Activated CD4-positive, alpha-beta T cell treated with anti-CD3 and anti-CD28 coated beads, Interleukin-2, amount 10 ng/mL, durations not matched to agents 7 days and 5 days (primary cell): ENCODE results near the gene SRGAP2. TPM values are rescaled to one million over a fixed set of nuclear protein-coding genes. Genes with fewer than 3 reads are reported as not detected.
"Not testable (repeated sequence)": the region's sequence is repeated elsewhere in the genome, so short reads cannot be mapped to it uniquely, and the experiment has no call there.

Experiments used
- CTCF ChIA-PET: fragments of 350-600 bp; sonication (Branson Sonifier 250); formaldehyde crosslinking; loops from one replicate; lab custom pipeline; 2021; ENCODE audit warnings: antibody characterized with exemption; lab: Charles Lee
- POLR2A ChIA-PET: fragments of 350-600 bp; sonication (Branson Sonifier 250); formaldehyde crosslinking; loops from one replicate; lab custom pipeline; 2021; ENCODE audit warnings: antibody characterized with exemption; lab: Charles Lee
- DNase-seq: peaks from one replicate; pipeline ENCODE4 v3.0.0-alpha.2; 2020
- H3K27ac Mint-ChIP-seq: one replicate; pipeline ENCODE4 v1.8.0; 2021; ENCODE audit warnings: mild to moderate bottlenecking, moderate library complexity, mixed read lengths
- H3K27me3 Mint-ChIP-seq: one replicate; pipeline ENCODE4 v1.8.0; 2021; ENCODE audit warnings: mixed read lengths
- H3K36me3 Mint-ChIP-seq: one replicate; pipeline ENCODE4 v1.8.0; 2021; ENCODE audit warnings: low read depth, mixed read lengths
- H3K4me1 Mint-ChIP-seq: one replicate; pipeline ENCODE4 v1.8.0; 2021; ENCODE audit warnings: mixed read lengths
- H3K4me3 Mint-ChIP-seq: one replicate; pipeline ENCODE4 v1.8.0; 2021; ENCODE audit warnings: mild to moderate bottlenecking, moderate library complexity, mixed read lengths
- H3K9me3 Mint-ChIP-seq: one replicate; pipeline ENCODE4 v1.8.0; 2021; ENCODE audit warnings: mixed read lengths
- total RNA-seq, 2 experiments: library from RNA; stranded (reverse); gene quantifications; one replicate each; pipeline ENCODE4 v1.2.3, GENCODE V29; 2021

SRGAP2 gene
- total RNA-seq: 10 to 100 TPM; 80.9 to 92.4 TPM

GRCh38 chr1:206203364-206204158, at the start of gene SRGAP2:
Gene SRGAP2, plus strand, starts transcription at chr1:206203541. Its CDS starts 2,430 bp downstream, at chr1:206205971.
- H3K27me3 Mint-ChIP-seq, H3K4me1 Mint-ChIP-seq, POLR2A ChIA-PET, H3K9me3 Mint-ChIP-seq, H3K36me3 Mint-ChIP-seq, CTCF ChIA-PET: not testable (repeated sequence)
- H3K27ac Mint-ChIP-seq: peak within 1 kb of the TSS; percentile 83
- DNase-seq: peak; percentile 56
- peak within 1 kb of the TSS; percentile 79 for H3K4me3 Mint-ChIP-seq

DNA sequence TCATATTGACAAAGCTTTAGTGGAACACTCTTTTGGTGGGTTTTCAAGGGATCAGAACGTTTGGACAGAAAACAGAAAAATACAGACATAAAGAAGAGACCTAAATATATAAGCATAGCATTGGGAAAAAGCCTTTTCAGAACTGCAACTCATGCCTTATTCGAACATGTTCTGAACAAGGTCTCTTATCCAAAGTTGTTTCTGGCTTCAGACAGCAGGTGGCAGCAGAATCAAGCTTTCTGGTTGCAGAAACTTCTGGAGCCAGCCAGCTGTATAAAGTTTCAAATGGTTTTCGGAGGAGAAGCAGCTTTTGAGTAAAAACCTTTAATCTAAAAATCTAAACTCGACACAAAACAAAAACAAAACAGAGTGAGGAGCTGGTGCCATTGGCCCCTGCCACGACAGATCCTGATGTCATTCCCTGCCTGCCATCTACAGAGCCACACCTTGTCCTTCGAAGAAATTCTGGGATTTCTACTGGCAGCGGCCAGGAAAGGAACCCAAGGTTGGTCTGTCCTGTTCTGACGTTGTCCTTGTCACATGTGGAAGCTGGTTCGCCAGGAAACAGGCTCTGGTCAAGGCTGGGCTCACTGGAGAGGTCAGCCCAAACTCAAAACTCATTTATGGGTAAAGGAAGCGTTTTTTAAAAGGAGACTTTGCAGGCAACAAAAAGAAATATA, 35.9 kb upstream of the SRGAP2 start:
- H3K4me1 Mint-ChIP-seq, H3K27me3 Mint-ChIP-seq, CTCF ChIA-PET, H3K36me3 Mint-ChIP-seq, POLR2A ChIA-PET, H3K9me3 Mint-ChIP-seq, H3K27ac Mint-ChIP-seq, DNase-seq, H3K4me3 Mint-ChIP-seq: not testable (repeated sequence)

DNA sequence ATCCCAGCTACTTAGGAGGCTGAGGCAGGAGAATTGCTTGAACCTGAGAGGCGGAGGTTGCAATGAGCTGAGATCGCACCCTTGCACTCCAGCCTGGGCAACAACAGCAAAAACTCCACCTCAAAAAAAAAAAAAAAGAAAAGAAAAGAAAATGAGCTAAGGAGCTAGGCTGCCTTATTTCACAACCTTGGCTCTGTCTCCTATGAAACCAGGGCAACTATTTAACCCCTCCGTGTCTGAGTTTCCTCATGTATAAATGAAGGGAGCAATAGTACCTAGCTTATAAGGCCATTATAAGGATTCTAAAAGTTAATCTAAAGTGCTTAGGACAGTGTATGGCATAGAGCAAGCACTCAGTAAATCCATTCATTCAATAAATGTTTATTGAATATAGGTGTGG, 33.5 kb upstream of the SRGAP2 start:
- H3K9me3 Mint-ChIP-seq, H3K27ac Mint-ChIP-seq, H3K36me3 Mint-ChIP-seq, H3K27me3 Mint-ChIP-seq, DNase-seq, H3K4me3 Mint-ChIP-seq, H3K4me1 Mint-ChIP-seq, POLR2A ChIA-PET, CTCF ChIA-PET: not testable (repeated sequence)

GRCh38 chr1:206173110-206173719, 30.1 kb upstream of the SRGAP2 start:
- H3K4me1 Mint-ChIP-seq, POLR2A ChIA-PET, DNase-seq, H3K27me3 Mint-ChIP-seq, H3K4me3 Mint-ChIP-seq, H3K36me3 Mint-ChIP-seq, CTCF ChIA-PET, H3K27ac Mint-ChIP-seq, H3K9me3 Mint-ChIP-seq: not testable (repeated sequence)

DNA sequence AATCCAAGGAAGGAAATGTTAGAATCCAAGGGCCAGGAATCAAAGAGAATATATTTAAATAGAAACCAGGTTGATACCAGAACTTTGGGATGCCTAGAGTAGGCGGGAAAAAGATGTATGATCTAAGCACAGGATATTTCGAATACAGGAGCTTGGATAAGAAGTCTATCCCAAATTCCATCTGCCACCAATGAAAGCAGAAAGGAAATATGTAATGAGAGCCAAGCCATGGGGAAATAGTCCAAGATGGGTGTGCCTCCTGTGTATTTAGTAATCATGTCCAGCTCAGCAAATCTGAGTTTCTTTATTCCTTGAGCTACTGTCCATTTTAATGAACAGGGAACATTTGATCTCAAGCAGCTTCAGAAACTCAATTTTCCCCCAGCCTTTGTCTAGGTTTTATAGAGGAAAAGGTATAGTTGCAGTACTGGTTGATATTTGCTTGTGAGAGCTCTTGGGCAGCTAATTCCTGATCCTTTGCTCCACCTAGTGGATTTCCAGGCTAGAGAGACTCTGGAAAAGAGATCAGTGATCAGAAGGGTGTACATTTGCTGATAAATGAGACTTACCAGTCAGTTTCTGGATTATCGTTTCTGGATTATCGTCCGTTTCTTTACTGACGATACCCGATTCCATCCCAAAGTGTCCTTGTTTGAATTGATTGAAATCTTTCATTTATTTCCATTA, 29.0 kb upstream of the SRGAP2 start:
- H3K4me1 Mint-ChIP-seq, H3K27me3 Mint-ChIP-seq, H3K9me3 Mint-ChIP-seq, H3K36me3 Mint-ChIP-seq, H3K4me3 Mint-ChIP-seq, DNase-seq, POLR2A ChIA-PET, H3K27ac Mint-ChIP-seq, CTCF ChIA-PET: not testable (repeated sequence)

GRCh38 chr1:206175459-206176113, 27.8 kb upstream of the SRGAP2 start:
- H3K4me1 Mint-ChIP-seq, DNase-seq, POLR2A ChIA-PET, H3K27me3 Mint-ChIP-seq, H3K27ac Mint-ChIP-seq, CTCF ChIA-PET, H3K36me3 Mint-ChIP-seq, H3K4me3 Mint-ChIP-seq, H3K9me3 Mint-ChIP-seq: not testable (repeated sequence)

DNA sequence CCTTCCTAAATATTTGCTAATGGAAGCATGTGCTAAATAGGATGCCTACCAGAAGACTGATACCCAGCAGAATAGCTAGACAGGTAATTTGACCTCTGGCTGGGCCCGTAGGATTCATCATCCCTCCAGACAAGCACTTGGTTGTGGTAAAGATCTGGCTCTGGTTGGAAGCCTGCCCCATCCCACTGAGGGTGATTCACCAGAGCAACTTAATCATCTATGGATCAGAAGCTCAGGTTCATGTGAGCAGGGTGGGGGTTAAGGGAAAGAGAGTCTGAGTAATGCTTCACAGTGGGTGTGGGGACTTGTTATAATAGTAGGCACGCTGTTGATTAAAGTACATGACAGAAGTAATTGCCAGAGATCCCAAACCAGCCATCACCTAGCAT, 27.2 kb upstream of the SRGAP2 start:
- CTCF ChIA-PET: not testable (repeated sequence)

GRCh38 chr1:206178061-206178989, 25.0 kb upstream of the SRGAP2 start:
- H3K9me3 Mint-ChIP-seq, POLR2A ChIA-PET, H3K27me3 Mint-ChIP-seq, CTCF ChIA-PET, H3K4me1 Mint-ChIP-seq, DNase-seq, H3K36me3 Mint-ChIP-seq, H3K4me3 Mint-ChIP-seq, H3K27ac Mint-ChIP-seq: not testable (repeated sequence)

More for the DNA sequence above, 27.2 kb upstream of the SRGAP2 start:
- H3K9me3 Mint-ChIP-seq, H3K27ac Mint-ChIP-seq, DNase-seq, H3K36me3 Mint-ChIP-seq, POLR2A ChIA-PET, H3K4me3 Mint-ChIP-seq, H3K4me1 Mint-ChIP-seq, H3K27me3 Mint-ChIP-seq: not testable (repeated sequence)

GRCh38 chr1:206179666-206180065, 23.7 kb upstream of the SRGAP2 start:
- POLR2A ChIA-PET, CTCF ChIA-PET, DNase-seq, H3K27ac Mint-ChIP-seq, H3K36me3 Mint-ChIP-seq, H3K4me3 Mint-ChIP-seq, H3K4me1 Mint-ChIP-seq, H3K27me3 Mint-ChIP-seq, H3K9me3 Mint-ChIP-seq: not testable (repeated sequence)

GRCh38 chr1:206182368-206183317, 20.7 kb upstream of the SRGAP2 start:
- CTCF ChIA-PET, H3K4me1 Mint-ChIP-seq, H3K9me3 Mint-ChIP-seq, DNase-seq, H3K36me3 Mint-ChIP-seq, POLR2A ChIA-PET, H3K27ac Mint-ChIP-seq, H3K4me3 Mint-ChIP-seq, H3K27me3 Mint-ChIP-seq: not testable (repeated sequence)

- H3K4me1 Mint-ChIP-seq, CTCF ChIA-PET, DNase-seq, H3K9me3 Mint-ChIP-seq, H3K27ac Mint-ChIP-seq, H3K27me3 Mint-ChIP-seq, H3K4me3 Mint-ChIP-seq, H3K36me3 Mint-ChIP-seq, POLR2A ChIA-PET: not testable (repeated sequence)
Measured at GRCh38 chr1:206183788-206184187, 19.6 kb upstream of the SRGAP2 start.
